HL-60 (cell line): ENCODE results near the gene REL.
A peak's percentile ranks its signal among the peaks of the same experiment; 100 is the strongest.
"Not testable (repeated sequence)": the region's sequence is repeated elsewhere in the genome, so short reads cannot be mapped to it uniquely, and the experiment has no call there.

Experiments used
- DNase-seq, 2 experiments: peaks; one replicate each; pipeline ENCODE4 v3.0.0-alpha.2; 2010 to 2020; ENCODE audit warnings: low read depth in 1 of 2, low spot score in 1 of 2
- H3K27ac ChIP-seq: fragments of 250-450 bp; sonication (Bioruptor Pico); replicated peaks from 2 replicates; pipeline ENCODE4 v1.5.1; 2020; ENCODE audit warnings: mild to moderate bottlenecking, moderate library complexity
- H3K27me3 ChIP-seq: fragments of 250-450 bp; sonication (Bioruptor Pico); 2 replicates; pipeline ENCODE4 v1.5.1; 2021; ENCODE audit warnings: mild to moderate bottlenecking, moderate library complexity; ENCODE audit not compliant: insufficient read depth, poor library complexity, severe bottlenecking
- H3K4me3 ChIP-seq: replicated peaks from 2 replicates; pipeline ENCODE4 v1.5.1; 2011; ENCODE audit warnings: mild to moderate bottlenecking, control low read depth, low read length; ENCODE audit not compliant: insufficient read depth
- GABPA ChIP-seq: IDR thresholded peaks from 2 replicates; pipeline ENCODE4 v1.6.1; 2012; ENCODE audit warnings: low read depth
- POLR2AphosphoS5 ChIP-seq: IDR thresholded peaks from 2 replicates; pipeline ENCODE4 v1.6.1; 2012; ENCODE audit warnings: low read depth
- SPI1 ChIP-seq: IDR thresholded peaks from 2 replicates; pipeline ENCODE4 v1.6.1; 2012; ENCODE audit warnings: low read depth, mild to moderate bottlenecking, borderline replicate concordance
- TF ChIP-seq, protein P1 (sequence below): IDR thresholded peaks from one replicate; pipeline ENCODE4 v1.5.1; 2011; ENCODE audit warnings: low read length, control low read depth, inconsistent platforms; ENCODE audit not compliant: insufficient read depth
- TF ChIP-seq, protein P2 (sequence below): IDR thresholded peaks from 2 replicates; pipeline ENCODE4 v1.6.1; 2012; ENCODE audit warnings: low read depth; ENCODE audit not compliant: insufficient replicate concordance

Gene REL

DNA sequence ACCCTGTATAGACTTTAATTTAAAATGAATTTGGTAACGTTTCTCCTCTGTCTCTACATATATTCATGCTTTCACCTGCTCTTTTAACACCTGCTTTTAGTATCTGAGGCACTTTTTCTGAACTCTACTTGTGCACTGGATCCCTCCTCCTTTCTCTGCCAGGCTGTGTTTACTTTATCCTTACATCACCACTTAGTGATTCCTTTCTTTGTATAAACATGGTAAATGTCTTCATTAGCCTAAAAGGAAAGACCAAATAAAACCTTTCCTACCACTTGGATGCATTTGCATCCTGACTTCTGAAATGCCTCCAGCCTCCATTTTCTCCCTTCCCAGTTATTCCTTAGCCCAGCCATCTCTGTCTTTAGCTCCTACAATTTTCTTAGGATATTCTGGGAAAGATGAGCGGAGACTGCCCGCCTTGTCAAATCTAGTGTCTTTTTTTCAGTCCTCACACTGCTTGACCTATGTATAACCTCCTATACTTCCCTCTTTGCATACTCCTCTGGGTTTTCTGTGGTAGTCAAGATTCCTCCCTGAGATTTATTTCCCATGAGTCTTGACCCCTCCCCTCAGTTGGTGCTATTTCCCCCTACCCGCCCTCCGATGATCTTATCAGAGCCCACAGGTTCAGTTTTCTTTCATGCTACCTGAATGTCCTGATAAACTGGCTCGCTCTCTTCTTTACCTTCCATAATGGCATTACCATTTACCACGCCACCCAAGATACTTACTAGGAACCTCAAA is 44.8 kb downstream of the REL start:
- DNase-seq, result no peak
- TF ChIP-seq, protein P1, sequence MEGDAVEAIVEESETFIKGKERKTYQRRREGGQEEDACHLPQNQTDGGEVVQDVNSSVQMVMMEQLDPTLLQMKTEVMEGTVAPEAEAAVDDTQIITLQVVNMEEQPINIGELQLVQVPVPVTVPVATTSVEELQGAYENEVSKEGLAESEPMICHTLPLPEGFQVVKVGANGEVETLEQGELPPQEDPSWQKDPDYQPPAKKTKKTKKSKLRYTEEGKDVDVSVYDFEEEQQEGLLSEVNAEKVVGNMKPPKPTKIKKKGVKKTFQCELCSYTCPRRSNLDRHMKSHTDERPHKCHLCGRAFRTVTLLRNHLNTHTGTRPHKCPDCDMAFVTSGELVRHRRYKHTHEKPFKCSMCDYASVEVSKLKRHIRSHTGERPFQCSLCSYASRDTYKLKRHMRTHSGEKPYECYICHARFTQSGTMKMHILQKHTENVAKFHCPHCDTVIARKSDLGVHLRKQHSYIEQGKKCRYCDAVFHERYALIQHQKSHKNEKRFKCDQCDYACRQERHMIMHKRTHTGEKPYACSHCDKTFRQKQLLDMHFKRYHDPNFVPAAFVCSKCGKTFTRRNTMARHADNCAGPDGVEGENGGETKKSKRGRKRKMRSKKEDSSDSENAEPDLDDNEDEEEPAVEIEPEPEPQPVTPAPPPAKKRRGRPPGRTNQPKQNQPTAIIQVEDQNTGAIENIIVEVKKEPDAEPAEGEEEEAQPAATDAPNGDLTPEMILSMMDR, result no peak
- TF ChIP-seq POLR2AphosphoS5, result no peak; the same call in 1 of the 2 replicates
- no peak for TF ChIP-seq SPI1
- TF ChIP-seq, protein P2, sequence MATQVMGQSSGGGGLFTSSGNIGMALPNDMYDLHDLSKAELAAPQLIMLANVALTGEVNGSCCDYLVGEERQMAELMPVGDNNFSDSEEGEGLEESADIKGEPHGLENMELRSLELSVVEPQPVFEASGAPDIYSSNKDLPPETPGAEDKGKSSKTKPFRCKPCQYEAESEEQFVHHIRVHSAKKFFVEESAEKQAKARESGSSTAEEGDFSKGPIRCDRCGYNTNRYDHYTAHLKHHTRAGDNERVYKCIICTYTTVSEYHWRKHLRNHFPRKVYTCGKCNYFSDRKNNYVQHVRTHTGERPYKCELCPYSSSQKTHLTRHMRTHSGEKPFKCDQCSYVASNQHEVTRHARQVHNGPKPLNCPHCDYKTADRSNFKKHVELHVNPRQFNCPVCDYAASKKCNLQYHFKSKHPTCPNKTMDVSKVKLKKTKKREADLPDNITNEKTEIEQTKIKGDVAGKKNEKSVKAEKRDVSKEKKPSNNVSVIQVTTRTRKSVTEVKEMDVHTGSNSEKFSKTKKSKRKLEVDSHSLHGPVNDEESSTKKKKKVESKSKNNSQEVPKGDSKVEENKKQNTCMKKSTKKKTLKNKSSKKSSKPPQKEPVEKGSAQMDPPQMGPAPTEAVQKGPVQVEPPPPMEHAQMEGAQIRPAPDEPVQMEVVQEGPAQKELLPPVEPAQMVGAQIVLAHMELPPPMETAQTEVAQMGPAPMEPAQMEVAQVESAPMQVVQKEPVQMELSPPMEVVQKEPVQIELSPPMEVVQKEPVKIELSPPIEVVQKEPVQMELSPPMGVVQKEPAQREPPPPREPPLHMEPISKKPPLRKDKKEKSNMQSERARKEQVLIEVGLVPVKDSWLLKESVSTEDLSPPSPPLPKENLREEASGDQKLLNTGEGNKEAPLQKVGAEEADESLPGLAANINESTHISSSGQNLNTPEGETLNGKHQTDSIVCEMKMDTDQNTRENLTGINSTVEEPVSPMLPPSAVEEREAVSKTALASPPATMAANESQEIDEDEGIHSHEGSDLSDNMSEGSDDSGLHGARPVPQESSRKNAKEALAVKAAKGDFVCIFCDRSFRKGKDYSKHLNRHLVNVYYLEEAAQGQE, result no peak
- no peak for TF ChIP-seq GABPA

DNA sequence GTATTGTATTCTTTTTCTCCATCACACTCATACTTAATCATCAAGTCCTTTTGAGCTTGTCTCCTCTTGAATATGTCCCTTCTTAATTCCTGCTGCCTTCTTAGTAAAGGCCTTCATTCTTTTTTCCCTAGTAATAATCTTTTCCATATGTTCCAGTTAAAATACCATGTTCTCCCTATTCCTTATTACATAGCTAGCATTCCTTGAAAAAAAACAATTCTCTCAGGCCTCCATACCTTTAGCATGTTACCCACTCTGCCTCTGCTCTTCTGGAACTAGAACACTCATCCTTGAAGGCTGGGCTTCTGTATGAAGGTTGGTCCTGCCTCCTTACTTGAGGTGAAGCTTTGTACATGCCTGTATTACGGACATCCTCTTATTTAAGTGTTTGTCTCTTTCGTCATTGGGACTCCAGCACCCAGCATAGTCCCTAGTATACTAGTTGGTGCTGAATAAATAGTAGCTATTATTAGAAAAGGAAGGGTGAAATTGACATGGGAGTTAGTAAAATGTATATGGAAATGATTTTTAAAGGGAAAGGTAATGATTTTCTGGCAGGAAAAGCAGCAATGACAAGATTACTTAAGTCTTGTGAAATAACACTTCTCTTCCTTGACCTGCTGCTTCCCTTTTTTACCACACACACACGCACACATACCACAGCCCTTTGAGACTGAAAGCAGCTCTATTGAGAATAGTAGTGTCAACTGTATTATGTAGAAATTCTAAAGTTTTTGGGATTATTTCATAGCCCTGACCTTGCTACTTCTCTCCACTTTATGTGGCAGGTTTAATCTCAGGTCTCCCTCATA is 45.6 kb downstream of the REL start:
- peak overlapping the region; percentile 29 for H3K27ac ChIP-seq
- peak; percentile 37 to 86 for DNase-seq
- H3K27me3 ChIP-seq, result no peaks in the 10 kb centered on the region
- no peak overlapping the region for H3K4me3 ChIP-seq
- TF ChIP-seq, protein P1, result no peak
- TF ChIP-seq SPI1, result peak; percentile 93
- TF ChIP-seq, protein P2, result no peak
- TF ChIP-seq GABPA, result peak; percentile 51; the same call in 1 of the 2 replicates
- peak; percentile 58; the same call in 1 of the 2 replicates for TF ChIP-seq POLR2AphosphoS5

More for the DNA sequence above, 44.8 kb downstream of the REL start:
- no peak overlapping the region for H3K27ac ChIP-seq
- no peak overlapping the region for H3K4me3 ChIP-seq
- no peaks in the 10 kb centered on the region for H3K27me3 ChIP-seq

DNA sequence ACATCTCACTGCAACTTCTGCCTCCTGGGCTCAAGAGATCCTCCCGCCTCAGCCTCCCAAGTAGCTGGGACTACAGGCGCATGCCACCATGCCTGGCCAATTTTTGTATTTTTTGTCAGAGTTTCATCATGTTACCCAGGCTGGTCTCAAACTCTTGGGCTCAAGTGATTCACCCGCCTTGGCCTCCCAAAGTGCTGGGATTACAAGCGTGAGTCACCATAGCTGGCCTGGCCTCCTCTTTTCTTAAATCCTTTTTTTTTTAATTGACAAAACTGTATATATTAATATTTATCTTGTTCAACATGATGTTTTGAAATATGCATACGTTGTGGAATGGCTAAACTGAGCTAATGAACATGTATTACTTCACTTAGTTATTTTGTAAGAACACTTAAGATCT is 50.7 kb downstream of the REL start:
- not testable (repeated sequence) for H3K27ac ChIP-seq, DNase-seq, H3K4me3 ChIP-seq, H3K27me3 ChIP-seq

DNA sequence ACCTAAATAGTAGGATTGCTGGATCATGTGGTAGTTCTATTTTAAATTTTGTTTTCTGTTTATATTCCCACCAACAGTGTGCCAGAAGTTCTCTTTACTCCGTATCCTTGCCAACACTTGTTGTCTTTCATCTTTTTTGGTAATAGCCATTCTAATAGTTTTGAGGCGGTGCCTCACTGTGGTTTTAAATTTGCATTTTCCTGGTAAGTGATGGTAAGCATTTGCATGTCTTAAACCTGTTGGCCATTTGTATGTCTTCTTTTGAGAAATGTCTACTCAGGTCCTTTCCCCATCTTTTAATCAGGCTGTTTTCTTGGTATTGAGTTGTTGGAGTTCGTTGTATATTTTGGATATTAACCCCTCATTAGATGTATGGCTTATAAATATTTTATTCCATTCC is 51.6 kb downstream of the REL start:
- TF ChIP-seq GABPA (no peak), SPI1 (no peak), POLR2AphosphoS5 (no peak)
- TF ChIP-seq, protein P2, result no peak
- TF ChIP-seq, protein P1, result no peak
- Histone ChIP-seq H3K27me3 (no peaks in the 10 kb centered on the region), H3K4me3 (no peak overlapping the region), H3K27ac (no peak overlapping the region)
- no peak for DNase-seq
